HepG2 (cell line): ENCODE data around the gene MCFD2.

Source experiments
- ATF2 ChIP-seq: sonication (generic); formaldehyde crosslinking; IDR thresholded peaks from 2 replicates; pipeline ENCODE4 v1.4.0; 2020; ENCODE audit warnings: missing genetic modification reagents
- EP300 ChIP-seq, 3 experiments: sonication (generic) in 1 of 3; formaldehyde crosslinking in 1 of 3; IDR thresholded peaks; 2 replicates each; pipeline versions ENCODE4 v1.5.1 to v1.6.1; 2011 to 2020; ENCODE audit warnings: low read depth in 2 of 3, low read length in 2 of 3, borderline replicate concordance in 1 of 3, improper control_type of control experiment in 1 of 3, mild to moderate bottlenecking in 1 of 3, missing genetic modification reagents in 1 of 3, moderate library complexity in 1 of 3
- SNAI1 ChIP-seq: sonication (generic); formaldehyde crosslinking; IDR thresholded peaks from 2 replicates; pipeline ENCODE4 v1.5.0; 2020; ENCODE audit warnings: mild to moderate bottlenecking, missing genetic modification reagents, borderline replicate concordance
- ZBTB10 ChIP-seq: sonication (generic); formaldehyde crosslinking; IDR thresholded peaks from 2 replicates; pipeline ENCODE4 v1.4.0; 2020; ENCODE audit warnings: missing genetic modification reagents, borderline replicate concordance
- ZBTB2 ChIP-seq: sonication (generic); formaldehyde crosslinking; IDR thresholded peaks from 2 replicates; pipeline ENCODE4 v1.8.0; 2022; ENCODE audit warnings: low read depth, missing genetic modification reagents
- ZNF777 ChIP-seq: sonication (generic); formaldehyde crosslinking; IDR thresholded peaks from 2 replicates; pipeline ENCODE4 v1.4.0; 2020; ENCODE audit warnings: missing genetic modification reagents

- TF ChIP-seq ZBTB2 (CRISPR knock-in tag) (no peak), ZNF777 (CRISPR knock-in tag) (no peak), ATF2 (CRISPR knock-in tag) (0 out of 2 replicates have a peak, but pooled peaks have one; percentile 43), ZBTB10 (CRISPR knock-in tag) (no peak), EP300 (IDR thresholded peaks at IDR 0.05; ENCODE audit: low read depth in 2 of 2, low read length in 2 of 2) (peak in 1 of 2 experiments; percentile 46; a peak in 1 of 4 replicates), EP300 (CRISPR knock-in tag; IDR thresholded peaks at IDR 0.05; ENCODE audit: borderline replicate concordance) (0 out of 2 replicates have a peak, but pooled peaks have one; percentile 12), SNAI1 (peak; percentile 83)
Measured at GRCh38 chr2:46913471-46914381, 1.9 kb downstream of the MCFD2 start.
